Stimulated activated naive CD8-positive, alpha-beta T cell treated with anti-CD3 and anti-CD28 coated beads, Interleukin-15, Interleukin-2, amounts not matched to agents 100 ng/mL and 50 ng/mL, for 24 hours (primary cell): Measurements from ENCODE around the gene MYF6.
"Not testable (repeated sequence)": the region's sequence is repeated elsewhere in the genome, so short reads cannot be mapped to it uniquely, and the experiment has no call there.

Experiments used
- H3K27ac Mint-ChIP-seq: one replicate; pipeline ENCODE4 v1.8.0; 2021; ENCODE audit warnings: mild to moderate bottlenecking, mixed read lengths
- H3K27me3 Mint-ChIP-seq: one replicate; pipeline ENCODE4 v1.8.0; 2021; ENCODE audit warnings: mixed read lengths
- H3K36me3 Mint-ChIP-seq: one replicate; pipeline ENCODE4 v1.8.0; 2021; ENCODE audit warnings: low read depth, mixed read lengths
- H3K4me1 Mint-ChIP-seq: one replicate; pipeline ENCODE4 v1.8.0; 2021; ENCODE audit warnings: low read depth, mixed read lengths
- H3K4me3 Mint-ChIP-seq: one replicate; pipeline ENCODE4 v1.8.0; 2021; ENCODE audit warnings: mild to moderate bottlenecking, mixed read lengths
- H3K9me3 Mint-ChIP-seq: one replicate; pipeline ENCODE4 v1.8.0; 2021; ENCODE audit warnings: mixed read lengths

The MYF6 gene

GRCh38 chr12:80707126-80707829 is at the start of gene MYF6:
MYF6 (plus strand) TSS chr12:80707634; CDS start chr12:80707720, 86 bp downstream.
- peaks cover 46% of the 10 kb centered on the region for H3K27me3 Mint-ChIP-seq
- H3K4me3 Mint-ChIP-seq = no peak within 1 kb of the TSS
- peaks cover 4% of the 10 kb centered on the region for H3K9me3 Mint-ChIP-seq
- no peaks in the 10 kb centered on the region for H3K4me1 Mint-ChIP-seq
- no peaks in the 10 kb centered on the region for H3K36me3 Mint-ChIP-seq
- H3K27ac Mint-ChIP-seq = no peak within 1 kb of the TSS

- no peak overlapping the region for H3K27ac Mint-ChIP-seq
- H3K36me3 Mint-ChIP-seq = no peaks in the 10 kb centered on the region
- no peaks in the 10 kb centered on the region for H3K4me1 Mint-ChIP-seq
- no peaks in the 10 kb centered on the region for H3K9me3 Mint-ChIP-seq
- H3K27me3 Mint-ChIP-seq = no peaks in the 10 kb centered on the region
- H3K4me3 Mint-ChIP-seq = no peak overlapping the region
These were observed 47.8 kb upstream of the MYF6 start for GRCh38 chr12:80659512-80660063.

GRCh38 chr12:80662586-80662985 is 44.8 kb upstream of the MYF6 start:
- no peak overlapping the region for H3K4me3 Mint-ChIP-seq

GRCh38 chr12:80670214-80670613 is 37.2 kb upstream of the MYF6 start:
- Mint-ChIP-seq H3K27me3 (no peaks in the 10 kb centered on the region), H3K9me3 (peaks cover 8% of the 10 kb centered on the region), H3K27ac (no peak overlapping the region), H3K36me3 (no peaks in the 10 kb centered on the region), H3K4me1 (no peaks in the 10 kb centered on the region), H3K4me3 (no peak overlapping the region)

More at GRCh38 chr12:80662586-80662985, 44.8 kb upstream of the MYF6 start:
- H3K4me1 Mint-ChIP-seq = no peaks in the 10 kb centered on the region
- no peaks in the 10 kb centered on the region for H3K36me3 Mint-ChIP-seq
- H3K9me3 Mint-ChIP-seq = peaks cover 5% of the 10 kb centered on the region
- H3K27ac Mint-ChIP-seq = no peak overlapping the region
- no peaks in the 10 kb centered on the region for H3K27me3 Mint-ChIP-seq

GRCh38 chr12:80676042-80676636 is 31.3 kb upstream of the MYF6 start:
- H3K36me3 Mint-ChIP-seq, H3K4me1 Mint-ChIP-seq, H3K9me3 Mint-ChIP-seq, H3K27ac Mint-ChIP-seq, H3K4me3 Mint-ChIP-seq, H3K27me3 Mint-ChIP-seq: not testable (repeated sequence)

- H3K4me1 Mint-ChIP-seq = no peaks in the 10 kb centered on the region
- no peaks in the 10 kb centered on the region for H3K36me3 Mint-ChIP-seq
- H3K4me3 Mint-ChIP-seq = no peak overlapping the region
- H3K27me3 Mint-ChIP-seq = no peaks in the 10 kb centered on the region
- H3K27ac Mint-ChIP-seq = no peak overlapping the region
- H3K9me3 Mint-ChIP-seq = peaks cover 1% of the 10 kb centered on the region
These were observed 30.6 kb upstream of the MYF6 start for GRCh38 chr12:80676856-80677255.

GRCh38 chr12:80677994-80678393 is 29.4 kb upstream of the MYF6 start:
- H3K4me3 Mint-ChIP-seq = no peak overlapping the region
- H3K4me1 Mint-ChIP-seq = no peaks in the 10 kb centered on the region
- no peaks in the 10 kb centered on the region for H3K36me3 Mint-ChIP-seq
- no peaks in the 10 kb centered on the region for H3K27me3 Mint-ChIP-seq
- no peaks in the 10 kb centered on the region for H3K9me3 Mint-ChIP-seq
- no peak overlapping the region for H3K27ac Mint-ChIP-seq

- no peaks in the 10 kb centered on the region for H3K27me3 Mint-ChIP-seq
- no peaks in the 10 kb centered on the region for H3K9me3 Mint-ChIP-seq
- H3K27ac Mint-ChIP-seq = no peak overlapping the region
- H3K4me3 Mint-ChIP-seq = no peak overlapping the region
- no peaks in the 10 kb centered on the region for H3K36me3 Mint-ChIP-seq
- H3K4me1 Mint-ChIP-seq = no peaks in the 10 kb centered on the region
These were observed 27.9 kb upstream of the MYF6 start for GRCh38 chr12:80679346-80680131.

GRCh38 chr12:80681287-80681686 is 26.1 kb upstream of the MYF6 start:
- Mint-ChIP-seq H3K4me3 (no peak overlapping the region), H3K27me3 (no peaks in the 10 kb centered on the region), H3K36me3 (no peaks in the 10 kb centered on the region)

GRCh38 chr12:80681786-80682185 is 25.6 kb upstream of the MYF6 start:
- no peaks in the 10 kb centered on the region for H3K36me3 Mint-ChIP-seq
- no peaks in the 10 kb centered on the region for H3K9me3 Mint-ChIP-seq
- H3K4me1 Mint-ChIP-seq = no peaks in the 10 kb centered on the region
- no peaks in the 10 kb centered on the region for H3K27me3 Mint-ChIP-seq
- H3K27ac Mint-ChIP-seq = no peak overlapping the region
- no peak overlapping the region for H3K4me3 Mint-ChIP-seq

More at GRCh38 chr12:80681287-80681686, 26.1 kb upstream of the MYF6 start:
- Mint-ChIP-seq H3K9me3 (no peaks in the 10 kb centered on the region), H3K27ac (no peak overlapping the region), H3K4me1 (no peaks in the 10 kb centered on the region)

GRCh38 chr12:80684077-80684495 is 23.3 kb upstream of the MYF6 start:
- Mint-ChIP-seq H3K4me1 (no peaks in the 10 kb centered on the region), H3K4me3 (no peak overlapping the region), H3K27me3 (no peaks in the 10 kb centered on the region), H3K36me3 (no peaks in the 10 kb centered on the region), H3K27ac (no peak overlapping the region), H3K9me3 (no peaks in the 10 kb centered on the region)

- no peaks in the 10 kb centered on the region for H3K27me3 Mint-ChIP-seq
- no peak overlapping the region for H3K27ac Mint-ChIP-seq
- no peaks in the 10 kb centered on the region for H3K9me3 Mint-ChIP-seq
- H3K4me3 Mint-ChIP-seq = no peak overlapping the region
- H3K4me1 Mint-ChIP-seq = no peaks in the 10 kb centered on the region
- H3K36me3 Mint-ChIP-seq = no peaks in the 10 kb centered on the region
These were observed 17.3 kb upstream of the MYF6 start for GRCh38 chr12:80690090-80690489.

- no peaks in the 10 kb centered on the region for H3K4me1 Mint-ChIP-seq
- H3K4me3 Mint-ChIP-seq = no peak overlapping the region
- no peaks in the 10 kb centered on the region for H3K9me3 Mint-ChIP-seq
- no peaks in the 10 kb centered on the region for H3K27me3 Mint-ChIP-seq
- no peak overlapping the region for H3K27ac Mint-ChIP-seq
- H3K36me3 Mint-ChIP-seq = no peaks in the 10 kb centered on the region
These were observed 16.9 kb upstream of the MYF6 start for GRCh38 chr12:80690513-80690912.

GRCh38 chr12:80692114-80692513 is 15.3 kb upstream of the MYF6 start:
- H3K27me3 Mint-ChIP-seq = no peaks in the 10 kb centered on the region
- no peaks in the 10 kb centered on the region for H3K9me3 Mint-ChIP-seq
- H3K36me3 Mint-ChIP-seq = no peaks in the 10 kb centered on the region
- no peak overlapping the region for H3K27ac Mint-ChIP-seq
- H3K4me3 Mint-ChIP-seq = no peak overlapping the region
- H3K4me1 Mint-ChIP-seq = no peaks in the 10 kb centered on the region

- Mint-ChIP-seq H3K27me3 (no peaks in the 10 kb centered on the region), H3K36me3 (no peaks in the 10 kb centered on the region), H3K4me1 (no peaks in the 10 kb centered on the region), H3K4me3 (no peak overlapping the region), H3K27ac (no peak overlapping the region), H3K9me3 (no peaks in the 10 kb centered on the region)
These were observed 10.1 kb upstream of the MYF6 start for GRCh38 chr12:80697270-80697887.
